HepG2 (cell line): Measurements from ENCODE around the gene NSD1. TPM values are rescaled to one million over a fixed set of nuclear protein-coding genes. Genes with fewer than 3 reads are reported as not detected.

ENCODE experiments used
- ATAC-seq: fragments of 200-7000 bp; cut with Tn5 transposase; 3 replicates; pipeline ENCODE4 v1.9.1; 2020; ENCODE audit warnings: mild to moderate bottlenecking, moderate library complexity
- BruUV-seq: library from RNA; stranded (reverse); fragments of 400-500 nt; replicated peaks from 2 replicates; lab custom pipeline; 2021; lab: Mats Ljungman, UMichigan
- CTCF ChIA-PET: fragments of 300-600 bp; formaldehyde crosslinking; extraction: SDS; loops from one replicate; lab custom pipeline; 2021; ENCODE audit warnings: low total read pairs, inconsistent platforms, low intra/inter-chr PET ratio; lab: Yijun Ruan, JAX
- POLR2A ChIA-PET: fragments of 350-600 bp; sonication (Branson Sonifier 250); formaldehyde crosslinking; loops from one replicate; lab custom pipeline; 2020; ENCODE audit warnings: antibody characterized with exemption, inconsistent platforms; lab: Yijun Ruan, JAX
- DNase-seq: peaks from one replicate; pipeline ENCODE4 v3.0.0-alpha.2; 2015; ENCODE audit warnings: low spot score
- FAIRE-seq: peaks from 3 replicates; lab custom pipeline; 2011; peaks lifted over from hg19 to GRCh38; lab: Jason Lieb, UNC
- H2AFZ ChIP-seq: one replicate; pipeline ENCODE4 v1.6.1; 2011; ENCODE audit warnings: low read length, inconsistent platforms
- H3K27ac ChIP-seq: fragments of 300-600 bp; 3 replicates; pipeline ENCODE4 v1.8.0; 2011; ENCODE audit warnings: mixed run types, mild to moderate bottlenecking, mixed read lengths, low read length, inconsistent platforms; ENCODE audit not compliant: insufficient read depth; ENCODE audit errors: extremely low read length
- H3K27me3 ChIP-seq, 2 experiments: fragments of 200-600 bp in 1 of 2; 2 replicates in 1 of 2; 3 replicates in 1 of 2; pipeline versions ENCODE4 v1.6.0 to v1.8.0; 2011; ENCODE audit warnings: low read length in 2 of 2, mild to moderate bottlenecking in 2 of 2, moderate library complexity in 2 of 2, inconsistent platforms in 1 of 2; ENCODE audit not compliant: insufficient read depth in 2 of 2, control insufficient read depth in 1 of 2
- H3K36me3 ChIP-seq, 2 experiments: fragments of 200-600 bp in 1 of 2; replicated peaks in 1 of 2; 2 replicates in 1 of 2; 3 replicates in 1 of 2; pipeline versions ENCODE4 v1.5.1 to v1.8.0; 2011; ENCODE audit warnings: low read length in 2 of 2, inconsistent platforms in 1 of 2; ENCODE audit not compliant: insufficient read depth in 2 of 2, control insufficient read depth in 1 of 2
- H3K4me1 ChIP-seq: 2 replicates; pipeline ENCODE4 v1.5.1; 2012; ENCODE audit warnings: low read length, inconsistent platforms; ENCODE audit not compliant: insufficient read depth
- H3K4me2 ChIP-seq: 2 replicates; pipeline ENCODE4 v1.6.0; 2011; ENCODE audit warnings: low read depth, low read length, inconsistent platforms
- H3K4me3 ChIP-seq, 3 experiments: fragments of 200-600 bp in 1 of 3; sonication (generic), shearing (Covaris generic) in 1 of 3; replicated peaks in 1 of 3; 2 replicates each; pipeline ENCODE4 v1.5.1; 2011 to 2016; ENCODE audit warnings: low read length in 3 of 3, inconsistent platforms in 2 of 3, low read depth in 2 of 3, mild to moderate bottlenecking in 2 of 3, control low read depth in 1 of 3, mixed read lengths in 1 of 3; ENCODE audit not compliant: insufficient read depth in 1 of 3
- H3K79me2 ChIP-seq: one replicate; pipeline ENCODE4 v1.6.1; 2011; ENCODE audit warnings: low read length, inconsistent platforms; ENCODE audit not compliant: insufficient read depth
- H3K9ac ChIP-seq: 2 replicates; pipeline ENCODE4 v1.6.0; 2011; ENCODE audit warnings: mild to moderate bottlenecking, low read depth, low read length, inconsistent platforms; ENCODE audit not compliant: insufficient read depth
- H3K9me3 ChIP-seq: 2 replicates; pipeline ENCODE4 v1.5.1; 2012; ENCODE audit warnings: mild to moderate bottlenecking, low read length
- H4K20me1 ChIP-seq: 2 replicates; pipeline ENCODE4 v1.6.0; 2011; ENCODE audit warnings: inconsistent platforms, mild to moderate bottlenecking, low read length, moderate library complexity; ENCODE audit not compliant: insufficient read depth
- AGO2 ChIP-seq: fragments of 200-400 bp; formaldehyde crosslinking; optimal IDR thresholded peaks from 2 replicates; pipeline ENCODE3; 2017; ENCODE audit warnings: mild to moderate bottlenecking, low read depth, low read length, moderate library complexity
- WGBS: methylation state at CpG from one replicate; pipeline ENCODE4 v1.1.6; 2017; ENCODE audit warnings: low lambda C conversion rate; 5-methylcytosine and 5-hydroxymethylcytosine counted together
- in situ Hi-C: cut with HindIII; loops from 2 replicates; pipeline ENCODE4 v1.10.0; 2017; ENCODE audit warnings: low pct_unique_long_range_greater_than_20kb; ENCODE audit not compliant: extremely low pct_ligation_motif_present
- intact Hi-C: fragments of 100-400 bp; cut with micrococcal nuclease; formaldehyde crosslinking; loops from one replicate; pipeline ENCODE4 v1.10.0; 2022; ENCODE audit not compliant: unreplicated experiment
- polyA plus RNA-seq, 8 experiments: library from polyadenylated mRNA; depleted of rRNA in 3 of 8; stranded (reverse) in 7 of 8; unstranded in 1 of 8; fragments of >200 nt; fragmentation: Illumina TruSeq in 4 of 8; extraction: Trizol in 4 of 8; gene quantifications; 2 replicates each; pipeline versions ENCODE4 v1.2.1 to v1.2.3, GENCODE V29; 2011 to 2016; ENCODE audit warnings: low read depth in 4 of 8, missing spikeins in 1 of 8, mixed read lengths in 1 of 8; ENCODE audit not compliant: insufficient read depth in 1 of 8
- total RNA-seq, 5 experiments: library from RNA; depleted of rRNA; stranded (reverse); fragments of >200 nt; fragmentation: Illumina TruSeq; extraction: Trizol; gene quantifications; 2 replicates each; pipeline ENCODE4 v1.2.3, GENCODE V29; 2016; ENCODE audit warnings: low read depth in 1 of 5
- TF ChIP-seq, protein P1 (sequence below): sonication (generic); formaldehyde crosslinking; IDR thresholded peaks from 2 replicates; pipeline ENCODE4 v1.5.0; 2020; ENCODE audit warnings: mild to moderate bottlenecking, missing genetic modification reagents, borderline replicate concordance
- TF ChIP-seq, protein P2 (sequence below): sonication (generic); formaldehyde crosslinking; IDR thresholded peaks from 2 replicates; pipeline ENCODE4 v1.8.1; 2023; ENCODE audit warnings: missing genetic modification reagents, mild to moderate bottlenecking, borderline replicate concordance

NSD1 gene
- total and polyA plus RNA-seq, 2 of the 13 experiments (the other 11 are each of a cell fraction or from before 2014, with no cell fraction given), result 0.01 to 0.09 TPM

GRCh38 chr5:177310332-177310731 is 176.8 kb downstream of the NSD1 start:
- no peak for DNase-seq
- peaks cover 7 to 27% of the 10 kb centered on the region in 2 experiments for H3K36me3 ChIP-seq
- FAIRE-seq, result no peak
- H3K9ac ChIP-seq, result peak overlapping the region; percentile 84; the same call in 1 of the 2 replicates
- peak overlapping the region in 2 of 3 experiments; percentile 75 to 79; a peak in 2 of 6 replicates for H3K4me3 ChIP-seq
- peaks cover 57% of the 10 kb centered on the region for H3K4me1 ChIP-seq
- TF ChIP-seq AGO2, result peak; percentile 37
- TF ChIP-seq, protein P1, sequence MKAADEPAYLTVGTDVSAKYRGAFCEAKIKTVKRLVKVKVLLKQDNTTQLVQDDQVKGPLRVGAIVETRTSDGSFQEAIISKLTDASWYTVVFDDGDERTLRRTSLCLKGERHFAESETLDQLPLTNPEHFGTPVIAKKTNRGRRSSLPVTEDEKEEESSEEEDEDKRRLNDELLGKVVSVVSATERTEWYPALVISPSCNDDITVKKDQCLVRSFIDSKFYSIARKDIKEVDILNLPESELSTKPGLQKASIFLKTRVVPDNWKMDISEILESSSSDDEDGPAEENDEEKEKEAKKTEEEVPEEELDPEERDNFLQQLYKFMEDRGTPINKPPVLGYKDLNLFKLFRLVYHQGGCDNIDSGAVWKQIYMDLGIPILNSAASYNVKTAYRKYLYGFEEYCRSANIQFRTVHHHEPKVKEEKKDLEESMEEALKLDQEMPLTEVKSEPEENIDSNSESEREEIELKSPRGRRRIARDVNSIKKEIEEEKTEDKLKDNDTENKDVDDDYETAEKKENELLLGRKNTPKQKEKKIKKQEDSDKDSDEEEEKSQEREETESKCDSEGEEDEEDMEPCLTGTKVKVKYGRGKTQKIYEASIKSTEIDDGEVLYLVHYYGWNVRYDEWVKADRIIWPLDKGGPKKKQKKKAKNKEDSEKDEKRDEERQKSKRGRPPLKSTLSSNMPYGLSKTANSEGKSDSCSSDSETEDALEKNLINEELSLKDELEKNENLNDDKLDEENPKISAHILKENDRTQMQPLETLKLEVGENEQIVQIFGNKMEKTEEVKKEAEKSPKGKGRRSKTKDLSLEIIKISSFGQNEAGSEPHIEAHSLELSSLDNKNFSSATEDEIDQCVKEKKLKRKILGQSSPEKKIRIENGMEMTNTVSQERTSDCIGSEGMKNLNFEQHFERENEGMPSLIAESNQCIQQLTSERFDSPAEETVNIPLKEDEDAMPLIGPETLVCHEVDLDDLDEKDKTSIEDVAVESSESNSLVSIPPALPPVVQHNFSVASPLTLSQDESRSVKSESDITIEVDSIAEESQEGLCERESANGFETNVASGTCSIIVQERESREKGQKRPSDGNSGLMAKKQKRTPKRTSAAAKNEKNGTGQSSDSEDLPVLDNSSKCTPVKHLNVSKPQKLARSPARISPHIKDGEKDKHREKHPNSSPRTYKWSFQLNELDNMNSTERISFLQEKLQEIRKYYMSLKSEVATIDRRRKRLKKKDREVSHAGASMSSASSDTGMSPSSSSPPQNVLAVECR (CRISPR knock-in tag), result 0 out of 2 replicates have a peak, but pooled peaks have one; percentile 12
- TF ChIP-seq, protein P2, sequence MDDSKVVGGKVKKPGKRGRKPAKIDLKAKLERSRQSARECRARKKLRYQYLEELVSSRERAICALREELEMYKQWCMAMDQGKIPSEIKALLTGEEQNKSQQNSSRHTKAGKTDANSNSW (CRISPR knock-in tag), result no peak
- no peak overlapping the region for H3K27ac ChIP-seq
- intact Hi-C loops, result loop anchor here (5.0 kb wide), 1 partner anchor 187 kb away; the partner anchor contains the start of gene PDLIM7
- in situ Hi-C loops, result loop anchor here (5.0 kb wide), 2 partner anchors 52 to 137 kb away; partner anchors contain the start of gene PRR7
- no peak overlapping the region for H2AFZ ChIP-seq
- BruUV-seq, result no TSS peak
- 96% methylated on average over 10 of the region's 13 CpGs for whole genome bisulfite sequencing
- H4K20me1 ChIP-seq, result peaks cover 12% of the 10 kb centered on the region
- H3K27me3 ChIP-seq, result no peaks in the 10 kb centered on the region
- H3K4me2 ChIP-seq, result peak overlapping the region; percentile 89
- POLR2A ChIA-PET, result interaction anchor here (0.6 to 4.0 kb wide), 9 partner anchors 44 to 223 kb away, joined by 3 to 30 read pairs (median 4); partner anchors contain the start of genes FGFR4 and PDLIM7
- CTCF ChIA-PET, result interaction anchor here (1.2 to 1.6 kb wide), 3 partner anchors 8 to 145 kb away, joined by 3 to 9 read pairs (median 6); no protein-coding TSS in a partner anchor
- peaks cover 8% of the 10 kb centered on the region for H3K79me2 ChIP-seq
- ATAC-seq, result no peak
- H3K9me3 ChIP-seq, result no peaks in the 10 kb centered on the region
